HCT116 (cell line): ENCODE data around the gene MNDA. TPM values are rescaled to one million over a fixed set of nuclear protein-coding genes. Genes with fewer than 3 reads are reported as not detected.

Experiments
- ATAC-seq: fragments of 200-7000 bp; cut with Tn5 transposase; 2 replicates; pipeline ENCODE4 v1.9.1; 2020; ENCODE audit warnings: mild to moderate bottlenecking, moderate library complexity
- BruUV-seq: library from RNA; stranded (reverse); fragments of 400-500 nt; replicated peaks from 2 replicates; lab custom pipeline; 2021; lab: Mats Ljungman, UMichigan
- CTCF ChIA-PET: fragments of 300-600 bp; sonication (Branson Sonifier 250); formaldehyde crosslinking; loops from one replicate; lab custom pipeline; 2021; ENCODE audit warnings: antibody characterized with exemption; lab: Charles Lee
- POLR2A ChIA-PET: fragments of 300-600, 350-600 bp; sonication (Branson Sonifier 250); formaldehyde crosslinking; loops from one replicate; lab custom pipeline; 2021; ENCODE audit warnings: antibody characterized with exemption; lab: Charles Lee
- RAD21 ChIA-PET, 2 experiments: fragments of 300-600 bp; sonication (Branson Sonifier 250); formaldehyde crosslinking; loops; one replicate each; lab custom pipeline; 2023; ENCODE audit warnings: low total read pairs in 2 of 2; ENCODE audit not compliant: uncharacterized antibody in 2 of 2, unreplicated experiment in 2 of 2, low non-redundant PET in 1 of 2; lab: Charles Lee
- DNase-seq: peaks from one replicate; pipeline ENCODE4 v3.0.0-alpha.2; 2010; ENCODE audit warnings: low read depth, low spot score
- H2AFZ ChIP-seq: fragments of 200-600 bp; shearing (Covaris generic), sonication (generic); 2 replicates; pipeline ENCODE4 v1.6.1; 2017; ENCODE audit warnings: low read depth, mixed run types, mixed read lengths, antibody characterized with exemption, low read length; ENCODE audit not compliant: poor library complexity, severe bottlenecking
- H3K27ac ChIP-seq: 2 replicates; pipeline ENCODE4 v1.5.1; 2012; ENCODE audit warnings: low read depth, low read length
- H3K27me3 ChIP-seq: fragments of 200-600 bp; sonication (generic); 2 replicates; pipeline ENCODE4 v1.6.1; 2016; ENCODE audit warnings: mixed run types, low read length, mixed read lengths; ENCODE audit not compliant: insufficient read depth
- H3K36me3 ChIP-seq, 2 experiments: fragments of 200-500 bp in 1 of 2; fragments of 200-600 bp in 1 of 2; sonication (Bioruptor generic) in 1 of 2; sonication (generic) in 1 of 2; 2 replicates each; pipeline versions ENCODE4 v1.5.1 to v1.6.1; 2014 to 2016; ENCODE audit warnings: low read length in 2 of 2, inconsistent platforms in 1 of 2, mixed read lengths in 1 of 2, mixed run types in 1 of 2; ENCODE audit not compliant: insufficient read depth in 2 of 2, control insufficient read depth in 1 of 2
- H3K4me1 ChIP-seq, 2 experiments: fragments of 200-600 bp in 1 of 2; sonication (generic) in 1 of 2; 2 replicates each; pipeline versions ENCODE4 v1.5.1 to v1.6.1; 2012 to 2017; ENCODE audit warnings: low read length in 2 of 2, inconsistent platforms in 1 of 2, mild to moderate bottlenecking in 1 of 2, mixed read lengths in 1 of 2, mixed run types in 1 of 2, moderate library complexity in 1 of 2; ENCODE audit not compliant: insufficient read depth in 2 of 2, control insufficient read depth in 1 of 2
- H3K4me2 ChIP-seq: fragments of 200-600 bp; sonication (generic); 2 replicates; pipeline ENCODE4 v1.6.1; 2017; ENCODE audit warnings: mixed run types, low read length, mixed read lengths
- H3K4me3 ChIP-seq, 2 experiments: fragments of 200-600 bp in 1 of 2; sonication (generic) in 1 of 2; replicated peaks in 1 of 2; 2 replicates each; pipeline ENCODE4 v1.5.1; 2011 to 2016; ENCODE audit warnings: low read length in 2 of 2, control low read depth in 1 of 2, low read depth in 1 of 2, mild to moderate bottlenecking in 1 of 2, mixed read lengths in 1 of 2, mixed run types in 1 of 2
- H3K79me2 ChIP-seq: fragments of 200-600 bp; sonication (generic); 2 replicates; pipeline ENCODE4 v1.6.1; 2017; ENCODE audit warnings: mild to moderate bottlenecking, mixed run types, low read length, moderate library complexity, mixed read lengths; ENCODE audit not compliant: insufficient read depth
- H3K9ac ChIP-seq: fragments of 200-600 bp; sonication (generic); 2 replicates; pipeline ENCODE4 v1.6.1; 2016; ENCODE audit warnings: low read length, mixed read lengths
- H3K9me2 ChIP-seq: fragments of 200-600 bp; sonication (generic), shearing (Covaris generic); 2 replicates; pipeline ENCODE4 v1.6.1; 2017; ENCODE audit warnings: mixed run types, mild to moderate bottlenecking, moderate library complexity; ENCODE audit not compliant: insufficient read depth
- H3K9me3 ChIP-seq, 2 experiments: fragments of 200-500 bp in 1 of 2; fragments of 200-600 bp in 1 of 2; sonication (Bioruptor generic) in 1 of 2; sonication (generic) in 1 of 2; 2 replicates each; pipeline ENCODE4 v1.6.1; 2014 to 2017; ENCODE audit warnings: low read length in 2 of 2, mixed read lengths in 2 of 2, inconsistent platforms in 1 of 2, low read depth in 1 of 2, mild to moderate bottlenecking in 1 of 2, mixed run types in 1 of 2, moderate library complexity in 1 of 2; ENCODE audit not compliant: control insufficient read depth in 1 of 2, insufficient read depth in 1 of 2
- H4K20me1 ChIP-seq: fragments of 200-600 bp; sonication (generic), shearing (Covaris generic); 2 replicates; pipeline ENCODE4 v1.6.1; 2017; ENCODE audit warnings: mixed run types, mild to moderate bottlenecking, moderate library complexity; ENCODE audit not compliant: insufficient read depth
- CTCF ChIP-seq, 3 experiments: fragments of 200-600 bp in 1 of 3; sonication (generic) in 1 of 3; IDR thresholded peaks in 2 of 3; conservative IDR thresholded peaks in 1 of 3; 2 replicates each; pipeline ENCODE4 v1.5.1; 2012 to 2017; ENCODE audit warnings: low read depth in 2 of 3, low read length in 2 of 3, antibody characterized with exemption in 1 of 3, borderline replicate concordance in 1 of 3, control low read depth in 1 of 3, mild to moderate bottlenecking in 1 of 3, mixed read lengths in 1 of 3, mixed run types in 1 of 3, moderate library complexity in 1 of 3; ENCODE audit not compliant: insufficient read depth in 1 of 3
- REST ChIP-seq: IDR thresholded peaks from 2 replicates; pipeline ENCODE4 v1.6.1; 2012; ENCODE audit warnings: low read depth
- intact Hi-C: fragments of 100-400 bp; cut with micrococcal nuclease; formaldehyde crosslinking; loops from 2 replicates; pipeline ENCODE4 v1.10.0; 2022
- total RNA-seq: library from RNA; stranded (reverse); gene quantifications from one replicate; pipeline ENCODE4 v1.2.1, GENCODE V29; 2021; ENCODE audit not compliant: unreplicated experiment

MNDA gene
- total RNA-seq, 1 experiment from 2014 or later: not detected

- CTCF ChIA-PET: no interaction called here
- intact Hi-C loops: no loop called here
- no peak overlapping the region for H3K9ac ChIP-seq
- H3K79me2 ChIP-seq: no peaks in the 10 kb centered on the region
- H3K9me2 ChIP-seq: no peaks in the 10 kb centered on the region
- no peak overlapping the region for H2AFZ ChIP-seq
- no peaks in the 10 kb centered on the region for H3K36me3 ChIP-seq
- H3K27me3 ChIP-seq: no peaks in the 10 kb centered on the region
- 0 out of 4 replicates have a peak, but pooled peaks cover 0 to 4% of the 10 kb centered on the region in 2 experiments for H3K9me3 ChIP-seq
- TF ChIP-seq REST (no peak), CTCF (IDR thresholded peaks at IDR 0.05 in 2 of 3, conservative IDR thresholded peaks at IDR 0.05 in 1 of 3; ENCODE audit: borderline replicate concordance in 1 of 3, insufficient read depth in 1 of 3, low read depth in 2 of 3, low read length in 2 of 3) (no peak)
- DNase-seq: no peak
- ATAC-seq: no peak
- H3K4me1 ChIP-seq: no peaks in the 10 kb centered on the region
- RAD21 ChIA-PET: no interaction called here
- POLR2A ChIA-PET: no interaction called here
- H3K27ac ChIP-seq: no peak overlapping the region
- H3K4me2 ChIP-seq: no peak overlapping the region
- no TSS peak for BruUV-seq
- H3K4me3 ChIP-seq: no peak overlapping the region
- H4K20me1 ChIP-seq: no peaks in the 10 kb centered on the region
Measured at GRCh38 chr1:158873141-158873540, 42.0 kb downstream of the MNDA start.
